GM12878 (cell line): ENCODE results near the gene PFN4. TPM values are rescaled to one million over a fixed set of nuclear protein-coding genes. Genes with fewer than 3 reads are reported as not detected.

Experiments
- ATAC-seq: fragments of 200-7000 bp; cut with Tn5 transposase; 3 replicates; pipeline ENCODE4 v1.9.1; 2020; ENCODE audit warnings: mild to moderate bottlenecking, moderate library complexity
- BruUV-seq: library from RNA; stranded (reverse); fragments of 400-500 nt; replicated peaks from 2 replicates; lab custom pipeline; 2021; lab: Mats Ljungman, UMichigan
- CTCF ChIA-PET: fragments of 300-600 bp; sonication (Branson Sonifier 250); formaldehyde crosslinking; extraction: SDS; loops from one replicate; lab custom pipeline; 2021; ENCODE audit warnings: inconsistent platforms; lab: Yijun Ruan, JAX
- POLR2A ChIA-PET: fragments of 350-600 bp; formaldehyde crosslinking; extraction: SDS; loops from one replicate; lab custom pipeline; 2021; ENCODE audit warnings: inconsistent platforms; lab: Charles Lee
- RAD21 ChIA-PET: fragments of 300-600 bp; sonication (Branson Sonifier 250); formaldehyde crosslinking; loops from one replicate; lab custom pipeline; 2023; ENCODE audit warnings: antibody characterized with exemption; ENCODE audit not compliant: unreplicated experiment; lab: Charles Lee
- SMC1A ChIA-PET: fragments of 300-600 bp; sonication (Branson Sonifier 250); formaldehyde crosslinking; loops from one replicate; lab custom pipeline; 2023; ENCODE audit not compliant: unreplicated experiment, uncharacterized antibody; lab: Charles Lee
- DNase-seq: peaks from one replicate; pipeline ENCODE4 v3.0.0-alpha.2; 2011; ENCODE audit warnings: low read depth, low spot score
- FAIRE-seq: peaks from 3 replicates; lab custom pipeline; 2011; peaks lifted over from hg19 to GRCh38; lab: Jason Lieb, UNC
- H2AFZ ChIP-seq: 2 replicates; pipeline ENCODE4 v1.6.0; 2011; ENCODE audit warnings: low read depth, low read length, control low read depth; ENCODE audit not compliant: control insufficient read depth
- H3K27ac ChIP-seq: 2 replicates; pipeline ENCODE4 v1.5.1; 2011; ENCODE audit warnings: control low read depth; ENCODE audit not compliant: control insufficient read depth, insufficient read depth
- H3K27me3 ChIP-seq, 2 experiments: replicated peaks in 1 of 2; 2 replicates each; pipeline versions ENCODE4 v1.6.0 to v1.6.1; 2011; ENCODE audit warnings: low read length in 1 of 2; ENCODE audit not compliant: control insufficient read depth in 2 of 2, insufficient read depth in 2 of 2
- H3K36me3 ChIP-seq, 2 experiments: 2 replicates each; pipeline ENCODE4 v1.5.1; 2011; ENCODE audit warnings: low read length in 1 of 2; ENCODE audit not compliant: control insufficient read depth in 2 of 2, insufficient read depth in 2 of 2
- H3K4me1 ChIP-seq: 2 replicates; pipeline ENCODE4 v1.6.1; 2011; ENCODE audit warnings: mild to moderate bottlenecking, low read length, moderate library complexity, mixed read lengths; ENCODE audit not compliant: control insufficient read depth, insufficient read depth
- H3K4me2 ChIP-seq: 2 replicates; pipeline ENCODE4 v1.6.0; 2011; ENCODE audit warnings: control low read depth; ENCODE audit not compliant: control insufficient read depth, insufficient read depth
- H3K4me3 ChIP-seq: fragments of 200-600 bp; sonication (generic); 2 replicates; pipeline ENCODE4 v1.5.1; 2016
- H3K79me2 ChIP-seq: 2 replicates; pipeline ENCODE4 v1.6.0; 2011; ENCODE audit warnings: low read length; ENCODE audit not compliant: control insufficient read depth, insufficient read depth
- H3K9ac ChIP-seq: 2 replicates; pipeline ENCODE4 v1.8.0; 2011; ENCODE audit warnings: low read length, control low read depth, mixed read lengths; ENCODE audit not compliant: control insufficient read depth, insufficient read depth
- H3K9me3 ChIP-seq: replicated peaks from 3 replicates; pipeline ENCODE4 v1.5.1; 2011; ENCODE audit warnings: mild to moderate bottlenecking, low read length; ENCODE audit not compliant: control insufficient read depth, insufficient read depth
- H4K20me1 ChIP-seq: 2 replicates; pipeline ENCODE4 v1.6.0; 2011; ENCODE audit not compliant: control insufficient read depth, insufficient read depth
- CBX5 ChIP-seq: sonication (generic); IDR thresholded peaks from 2 replicates; pipeline ENCODE4 v1.6.1; 2016; ENCODE audit warnings: low read depth, moderate library complexity, mild to moderate bottlenecking, inconsistent platforms
- CREB1 ChIP-seq: IDR thresholded peaks from 2 replicates; pipeline ENCODE4 v1.6.1; 2012; ENCODE audit warnings: low read depth, mild to moderate bottlenecking, inconsistent platforms
- FOXK2 ChIP-seq: fragments of 450-650 bp; IDR thresholded peaks from 2 replicates; pipeline ENCODE4 v1.6.1; 2017; ENCODE audit warnings: mild to moderate bottlenecking, moderate library complexity
- GABPA ChIP-seq: IDR thresholded peaks from 2 replicates; pipeline ENCODE4 v1.6.1; 2014; ENCODE audit warnings: antibody characterized with exemption, low read depth, mild to moderate bottlenecking, inconsistent platforms
- MEF2A ChIP-seq: IDR thresholded peaks from 2 replicates; pipeline ENCODE4 v1.6.1; 2011; ENCODE audit warnings: low read depth, mild to moderate bottlenecking, low read length, moderate library complexity; ENCODE audit not compliant: insufficient read depth
- MYB ChIP-seq: fragments of 150-350 bp; IDR thresholded peaks from 2 replicates; pipeline ENCODE4 v1.6.1; 2014; ENCODE audit warnings: mild to moderate bottlenecking, low read depth, low read length, borderline replicate concordance
- PAX5 ChIP-seq: IDR thresholded peaks from 2 replicates; pipeline ENCODE4 v1.6.1; 2011; ENCODE audit warnings: low read depth, low read length, borderline replicate concordance
- PAX8 ChIP-seq: fragments of 450-650 bp; IDR thresholded peaks from 2 replicates; pipeline ENCODE4 v1.6.1; 2017; ENCODE audit warnings: mild to moderate bottlenecking, moderate library complexity
- SP1 ChIP-seq: IDR thresholded peaks from one replicate; pipeline ENCODE4 v1.6.1; 2011; ENCODE audit warnings: low read depth, low read length
- STAT1 ChIP-seq: fragments of 450-650 bp; conservative IDR thresholded peaks from 2 replicates; pipeline ENCODE4 v1.6.1; 2014; ENCODE audit warnings: antibody characterized with exemption, mild to moderate bottlenecking
- STAT3 ChIP-seq: IDR thresholded peaks from 2 replicates; pipeline ENCODE4 v1.6.1; 2011; ENCODE audit warnings: low read depth, low read length, improper control_type of control experiment
- TBL1XR1 ChIP-seq: IDR thresholded peaks from 2 replicates; pipeline ENCODE4 v1.6.1; 2012; ENCODE audit warnings: low read depth, low read length, improper control_type of control experiment
- ZBTB11 ChIP-seq: fragments of 450-650 bp; formaldehyde crosslinking; IDR thresholded peaks from 2 replicates; pipeline ENCODE4 v1.5.0; 2022; ENCODE audit warnings: mild to moderate bottlenecking, missing genetic modification characterization
- WGBS: methylation state at CpG from one replicate; pipeline ENCODE4 v1.1.6; 2016; ENCODE audit warnings: low lambda C conversion rate; ENCODE audit not compliant: insufficient replicate concordance, insufficient coverage; ENCODE audit errors: missing lambda C conversion rate; 5-methylcytosine and 5-hydroxymethylcytosine counted together
- in situ Hi-C: fragments of 300-500 bp; cut with MboI; formaldehyde crosslinking; loops from 9 replicates; pipeline ENCODE4 v1.14.3; 2018; ENCODE audit warnings: mixed read lengths
- intact Hi-C: fragments of 100-400 bp; cut with micrococcal nuclease; formaldehyde crosslinking; loops from one replicate; pipeline ENCODE4 v1.14.2; 2022; ENCODE audit not compliant: unreplicated experiment
- polyA plus RNA-seq, 11 experiments: library from polyadenylated mRNA; depleted of rRNA in 4 of 11; unstranded in 6 of 11; stranded (reverse) in 5 of 11; fragments of >200 nt; fragmentation: Nextera tagmentation in 4 of 11; fragmentation: Illumina TruSeq in 1 of 11; extraction: Ambion mirVana in 4 of 11; extraction: Trizol in 1 of 11; gene quantifications; 1 replicate in 1 of 11; 2 replicates in 10 of 11; pipeline versions ENCODE4 v1.2.1 to v1.2.3, GENCODE V29; 2011 to 2016; ENCODE audit warnings: inconsistent platforms in 2 of 11, missing spikeins in 2 of 11, low read depth in 1 of 11
- total RNA-seq, 4 experiments: library from RNA; depleted of rRNA in 3 of 4; stranded (reverse); fragments of >200 nt in 3 of 4; fragmentation: Illumina TruSeq in 1 of 4; extraction: Trizol in 1 of 4; gene quantifications; 2 replicates each; pipeline versions ENCODE4 v1.2.1 to v1.2.3, GENCODE V29; 2013 to 2021
- TF ChIP-seq, protein P1 (sequence below): IDR thresholded peaks from 2 replicates; pipeline ENCODE4 v1.6.1; 2011; ENCODE audit warnings: borderline replicate concordance, low read depth, mild to moderate bottlenecking, moderate library complexity, low read length; ENCODE audit not compliant: insufficient read depth, poor library complexity, severe bottlenecking

PFN4 gene
- total and polyA plus RNA-seq, 10 of the 15 experiments (the other 5 are each of a cell fraction or from before 2014, with no cell fraction given) = 0.12 to 2.1 (median 1.0) TPM

DNA sequence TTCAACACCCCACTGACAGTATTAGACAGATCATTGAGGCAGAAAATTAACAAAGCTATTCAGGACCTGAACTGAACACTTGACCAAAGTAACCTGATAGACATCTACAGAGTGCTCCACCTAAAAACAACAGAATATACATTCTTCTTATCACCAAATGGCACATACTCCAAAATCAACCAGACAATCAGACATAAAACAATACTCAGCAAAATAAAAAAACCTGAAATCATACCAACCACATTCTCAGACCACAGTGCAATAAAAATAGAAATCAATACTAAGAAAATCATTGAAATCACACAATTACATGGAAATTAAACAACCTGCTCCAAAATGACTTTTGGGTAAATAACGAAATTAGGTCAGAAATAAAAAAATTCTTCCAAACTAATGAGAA, 15.8 kb downstream of the PFN4 start:
- no peak for ATAC-seq
- DNase-seq = no peak
- no peak overlapping the region for H3K27ac ChIP-seq
- no TSS peak for BruUV-seq
- no peaks in the 10 kb centered on the region for H3K36me3 ChIP-seq
- CTCF ChIA-PET = interaction anchor here (1.0 to 1.2 kb wide), 2 partner anchors 13 to 23 kb away, joined by 4 read pairs; partner anchors contain the start of gene TP53I3
- intact Hi-C loops (no loop called here), in situ Hi-C loops (no loop called here)
- no peak for FAIRE-seq
- no peaks in the 10 kb centered on the region for H4K20me1 ChIP-seq
- no peaks in the 10 kb centered on the region; the same call in 1 of the 3 replicates for H3K9me3 ChIP-seq
- no peak overlapping the region for H3K9ac ChIP-seq
- TF ChIP-seq MYB = no peak
- no peak for TF ChIP-seq STAT3
- TF ChIP-seq PAX5 = no peak
- no peak for TF ChIP-seq GABPA
- H3K4me3 ChIP-seq = no peak overlapping the region
- 93% methylated on average over 1 of the region's 1 CpG for WGBS
- H3K4me1 ChIP-seq = peaks cover 9% of the 10 kb centered on the region
- SMC1A ChIA-PET = interaction anchor here (1.5 kb wide), 1 partner anchor 18 kb away, joined by 4 read pairs; no protein-coding TSS in a partner anchor
- no peaks in the 10 kb centered on the region for H3K79me2 ChIP-seq
- POLR2A ChIA-PET = interaction anchor here (0.6 kb wide), 1 partner anchor 151 kb away, joined by 3 read pairs; no protein-coding TSS in a partner anchor
- no peak overlapping the region for H3K4me2 ChIP-seq
- H2AFZ ChIP-seq = no peak overlapping the region
- no peaks in the 10 kb centered on the region for H3K27me3 ChIP-seq
- RAD21 ChIA-PET = no interaction called here

- ChIA-PET POLR2A (no interaction called here), RAD21 (no interaction called here), CTCF (interaction anchor here (0.7 kb wide), 1 partner anchor 196 kb away, joined by 4 read pairs; no protein-coding TSS in a partner anchor), SMC1A (no interaction called here)
- ATAC-seq (no peak), FAIRE-seq (no peak), DNase-seq (no peak)
- H3K27me3 ChIP-seq = no peaks in the 10 kb centered on the region
- H3K9me3 ChIP-seq = no peaks in the 10 kb centered on the region; the same call in 1 of the 3 replicates
- H3K27ac ChIP-seq = no peak overlapping the region
- BruUV-seq = no TSS peak
- no peak overlapping the region for H3K4me3 ChIP-seq
- no peaks in the 10 kb centered on the region for H3K36me3 ChIP-seq
- intact Hi-C loops (no loop called here), in situ Hi-C loops (no loop called here)
- H3K4me1 ChIP-seq = peaks cover 9% of the 10 kb centered on the region
- no peak overlapping the region for H3K9ac ChIP-seq
- H4K20me1 ChIP-seq = no peaks in the 10 kb centered on the region
- no peak overlapping the region for H2AFZ ChIP-seq
- H3K4me2 ChIP-seq = no peak overlapping the region
- no peaks in the 10 kb centered on the region for H3K79me2 ChIP-seq
- no peak for TF ChIP-seq FOXK2
- no peak for TF ChIP-seq PAX8
- no peak for TF ChIP-seq STAT1
- TF ChIP-seq, protein P1, sequence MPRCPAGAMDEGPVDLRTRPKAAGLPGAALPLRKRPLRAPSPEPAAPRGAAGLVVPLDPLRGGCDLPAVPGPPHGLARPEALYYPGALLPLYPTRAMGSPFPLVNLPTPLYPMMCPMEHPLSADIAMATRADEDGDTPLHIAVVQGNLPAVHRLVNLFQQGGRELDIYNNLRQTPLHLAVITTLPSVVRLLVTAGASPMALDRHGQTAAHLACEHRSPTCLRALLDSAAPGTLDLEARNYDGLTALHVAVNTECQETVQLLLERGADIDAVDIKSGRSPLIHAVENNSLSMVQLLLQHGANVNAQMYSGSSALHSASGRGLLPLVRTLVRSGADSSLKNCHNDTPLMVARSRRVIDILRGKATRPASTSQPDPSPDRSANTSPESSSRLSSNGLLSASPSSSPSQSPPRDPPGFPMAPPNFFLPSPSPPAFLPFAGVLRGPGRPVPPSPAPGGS = no peak
- no peak for TF ChIP-seq CREB1
- no peak for TF ChIP-seq SP1
- no peak for TF ChIP-seq MEF2A
- TF ChIP-seq ZBTB11 (CRISPR knock-in tag) = no peak
- no peak for TF ChIP-seq TBL1XR1
- no peak for TF ChIP-seq CBX5
Observed at GRCh38 chr2:24106786-24107185, 16.3 kb downstream of the PFN4 start.
